HepG2 (cell line): ENCODE measurements around the gene NRBF2. TPM values are rescaled to one million over a fixed set of nuclear protein-coding genes. Genes with fewer than 3 reads are reported as not detected.

Experiments used
- ATAC-seq: fragments of 200-7000 bp; cut with Tn5 transposase; 3 replicates; pipeline ENCODE4 v1.9.1; 2020; ENCODE audit warnings: mild to moderate bottlenecking, moderate library complexity
- BruUV-seq: library from RNA; stranded (reverse); fragments of 400-500 nt; replicated peaks from 2 replicates; lab custom pipeline; 2021; lab: Mats Ljungman, UMichigan
- CTCF ChIA-PET: fragments of 300-600 bp; formaldehyde crosslinking; extraction: SDS; loops from one replicate; lab custom pipeline; 2021; ENCODE audit warnings: low total read pairs, inconsistent platforms, low intra/inter-chr PET ratio; lab: Yijun Ruan, JAX
- POLR2A ChIA-PET: fragments of 350-600 bp; sonication (Branson Sonifier 250); formaldehyde crosslinking; loops from one replicate; lab custom pipeline; 2020; ENCODE audit warnings: antibody characterized with exemption, inconsistent platforms; lab: Yijun Ruan, JAX
- DNase-seq: peaks from one replicate; pipeline ENCODE4 v3.0.0-alpha.2; 2015; ENCODE audit warnings: low spot score
- FAIRE-seq: peaks from 3 replicates; lab custom pipeline; 2011; peaks lifted over from hg19 to GRCh38; lab: Jason Lieb, UNC
- H2AFZ ChIP-seq: one replicate; pipeline ENCODE4 v1.6.1; 2011; ENCODE audit warnings: low read length, inconsistent platforms
- H3K27ac ChIP-seq: fragments of 300-600 bp; 3 replicates; pipeline ENCODE4 v1.8.0; 2011; ENCODE audit warnings: mixed run types, mild to moderate bottlenecking, mixed read lengths, low read length, inconsistent platforms; ENCODE audit not compliant: insufficient read depth; ENCODE audit errors: extremely low read length
- H3K27me3 ChIP-seq, 2 experiments: fragments of 200-600 bp in 1 of 2; 2 replicates in 1 of 2; 3 replicates in 1 of 2; pipeline versions ENCODE4 v1.6.0 to v1.8.0; 2011; ENCODE audit warnings: low read length in 2 of 2, mild to moderate bottlenecking in 2 of 2, moderate library complexity in 2 of 2, inconsistent platforms in 1 of 2; ENCODE audit not compliant: insufficient read depth in 2 of 2, control insufficient read depth in 1 of 2
- H3K36me3 ChIP-seq, 2 experiments: fragments of 200-600 bp in 1 of 2; replicated peaks in 1 of 2; 2 replicates in 1 of 2; 3 replicates in 1 of 2; pipeline versions ENCODE4 v1.5.1 to v1.8.0; 2011; ENCODE audit warnings: low read length in 2 of 2, inconsistent platforms in 1 of 2; ENCODE audit not compliant: insufficient read depth in 2 of 2, control insufficient read depth in 1 of 2
- H3K4me1 ChIP-seq: 2 replicates; pipeline ENCODE4 v1.5.1; 2012; ENCODE audit warnings: low read length, inconsistent platforms; ENCODE audit not compliant: insufficient read depth
- H3K4me2 ChIP-seq: 2 replicates; pipeline ENCODE4 v1.6.0; 2011; ENCODE audit warnings: low read depth, low read length, inconsistent platforms
- H3K4me3 ChIP-seq, 3 experiments: fragments of 200-600 bp in 1 of 3; sonication (generic), shearing (Covaris generic) in 1 of 3; replicated peaks in 1 of 3; 2 replicates each; pipeline ENCODE4 v1.5.1; 2011 to 2016; ENCODE audit warnings: low read length in 3 of 3, inconsistent platforms in 2 of 3, low read depth in 2 of 3, mild to moderate bottlenecking in 2 of 3, control low read depth in 1 of 3, mixed read lengths in 1 of 3; ENCODE audit not compliant: insufficient read depth in 1 of 3
- H3K79me2 ChIP-seq: one replicate; pipeline ENCODE4 v1.6.1; 2011; ENCODE audit warnings: low read length, inconsistent platforms; ENCODE audit not compliant: insufficient read depth
- H3K9ac ChIP-seq: 2 replicates; pipeline ENCODE4 v1.6.0; 2011; ENCODE audit warnings: mild to moderate bottlenecking, low read depth, low read length, inconsistent platforms; ENCODE audit not compliant: insufficient read depth
- H3K9me3 ChIP-seq: 2 replicates; pipeline ENCODE4 v1.5.1; 2012; ENCODE audit warnings: mild to moderate bottlenecking, low read length
- H4K20me1 ChIP-seq: 2 replicates; pipeline ENCODE4 v1.6.0; 2011; ENCODE audit warnings: inconsistent platforms, mild to moderate bottlenecking, low read length, moderate library complexity; ENCODE audit not compliant: insufficient read depth
- HOXD1 ChIP-seq: sonication (generic); formaldehyde crosslinking; IDR thresholded peaks from 2 replicates; pipeline ENCODE4 v1.5.0; 2020; ENCODE audit warnings: missing genetic modification reagents
- MEIS2 ChIP-seq: sonication (generic); formaldehyde crosslinking; IDR thresholded peaks from 2 replicates; pipeline ENCODE4 v1.9.0; 2021; ENCODE audit warnings: mild to moderate bottlenecking, missing genetic modification reagents
- RBM22 ChIP-seq: fragments of 200-400 bp; formaldehyde crosslinking; optimal IDR thresholded peaks from 2 replicates; pipeline ENCODE3; 2017; ENCODE audit warnings: mild to moderate bottlenecking, low read length, moderate library complexity
- ZNF17 ChIP-seq: sonication (generic); formaldehyde crosslinking; IDR thresholded peaks from 2 replicates; pipeline ENCODE4 v1.5.0; 2020; ENCODE audit warnings: mild to moderate bottlenecking, missing genetic modification reagents
- WGBS: methylation state at CpG from one replicate; pipeline ENCODE4 v1.1.6; 2017; ENCODE audit warnings: low lambda C conversion rate; 5-methylcytosine and 5-hydroxymethylcytosine counted together
- in situ Hi-C: cut with HindIII; loops from 2 replicates; pipeline ENCODE4 v1.10.0; 2017; ENCODE audit warnings: low pct_unique_long_range_greater_than_20kb; ENCODE audit not compliant: extremely low pct_ligation_motif_present
- intact Hi-C: fragments of 100-400 bp; cut with micrococcal nuclease; formaldehyde crosslinking; loops from one replicate; pipeline ENCODE4 v1.10.0; 2022; ENCODE audit not compliant: unreplicated experiment
- polyA plus RNA-seq, 8 experiments: library from polyadenylated mRNA; depleted of rRNA in 3 of 8; stranded (reverse) in 7 of 8; unstranded in 1 of 8; fragments of >200 nt; fragmentation: Illumina TruSeq in 4 of 8; extraction: Trizol in 4 of 8; gene quantifications; 2 replicates each; pipeline versions ENCODE4 v1.2.1 to v1.2.3, GENCODE V29; 2011 to 2016; ENCODE audit warnings: low read depth in 4 of 8, missing spikeins in 1 of 8, mixed read lengths in 1 of 8; ENCODE audit not compliant: insufficient read depth in 1 of 8
- total RNA-seq, 5 experiments: library from RNA; depleted of rRNA; stranded (reverse); fragments of >200 nt; fragmentation: Illumina TruSeq; extraction: Trizol; gene quantifications; 2 replicates each; pipeline ENCODE4 v1.2.3, GENCODE V29; 2016; ENCODE audit warnings: low read depth in 1 of 5

Gene NRBF2
- total and polyA plus RNA-seq, 2 of the 13 experiments (the other 11 are each of a cell fraction or from before 2014, with no cell fraction given), result 20.0 to 28.4 TPM

- POLR2A ChIA-PET, result no interaction called here
- no peaks in the 10 kb centered on the region; the same call in 1 of the 2 replicates for H4K20me1 ChIP-seq
- H3K9me3 ChIP-seq, result no peaks in the 10 kb centered on the region
- WGBS, result 100% methylated on average over 1 of the region's 1 CpG
- no peak for ATAC-seq
- intact Hi-C loops, result no loop called here
- no peak for DNase-seq
- CTCF ChIA-PET, result no interaction called here
- in situ Hi-C loops, result no loop called here
- TF ChIP-seq ZNF17 (CRISPR knock-in tag), result no peak
- no peak for TF ChIP-seq MEIS2 (CRISPR knock-in tag)
- TF ChIP-seq, all 625 proteins: peak for 0
- no TSS peak for BruUV-seq
- no peaks in the 10 kb centered on the region for H3K27me3 ChIP-seq
- H3K4me1 ChIP-seq, result no peaks in the 10 kb centered on the region
- H2AFZ ChIP-seq, result no peak overlapping the region
- H3K79me2 ChIP-seq, result no peaks in the 10 kb centered on the region
- peaks cover 10 to 68% of the 10 kb centered on the region in 2 experiments; a peak in 4 of 5 replicates for H3K36me3 ChIP-seq
- no peak overlapping the region for H3K4me3 ChIP-seq
- no peak for FAIRE-seq
- H3K4me2 ChIP-seq, result no peak overlapping the region
- no peak overlapping the region for H3K9ac ChIP-seq
- H3K27ac ChIP-seq, result no peak overlapping the region
Observed at GRCh38 chr10:63192826-63193225, 59.7 kb downstream of the NRBF2 start.

- ATAC-seq, result no peak
- 98% methylated on average over 2 of the region's 2 CpGs for WGBS
- BruUV-seq, result no TSS peak
- no peaks in the 10 kb centered on the region; the same call in 1 of the 2 replicates for H4K20me1 ChIP-seq
- H3K9me3 ChIP-seq, result no peaks in the 10 kb centered on the region
- H3K4me3 ChIP-seq, result no peak overlapping the region
- no peak overlapping the region for H3K4me2 ChIP-seq
- CTCF ChIA-PET, result no interaction called here
- H3K79me2 ChIP-seq, result no peaks in the 10 kb centered on the region
- H2AFZ ChIP-seq, result no peak overlapping the region
- POLR2A ChIA-PET, result no interaction called here
- H3K27me3 ChIP-seq, result no peaks in the 10 kb centered on the region
- intact Hi-C loops, result no loop called here
- peaks cover 6 to 60% of the 10 kb centered on the region in 2 experiments; a peak in 4 of 5 replicates for H3K36me3 ChIP-seq
- H3K4me1 ChIP-seq, result no peaks in the 10 kb centered on the region
- H3K27ac ChIP-seq, result no peak overlapping the region
- TF ChIP-seq RBM22, result peak; percentile 56
- no peak for TF ChIP-seq HOXD1 (CRISPR knock-in tag)
- TF ChIP-seq, all 625 proteins: peak for 1
- no peak for DNase-seq
- in situ Hi-C loops, result no loop called here
- H3K9ac ChIP-seq, result no peak overlapping the region
- FAIRE-seq, result no peak
Observed at GRCh38 chr10:63197344-63198092, 64.4 kb downstream of the NRBF2 start.
